OCI-LY7 (cell line): ENCODE results near the gene PDSS1.

Experiments used
- CTCF ChIP-seq: fragments of 200-600 bp; sonication (generic); conservative IDR thresholded peaks from 2 replicates; pipeline ENCODE4 v1.5.1; 2014; ENCODE audit warnings: mild to moderate bottlenecking, antibody characterized with exemption, low read length, moderate library complexity, mixed read lengths
- EZH2phosphoT487 ChIP-seq: fragments of 200-600 bp; sonication (generic); IDR thresholded peaks from 2 replicates; pipeline ENCODE4 v1.6.1; 2018; ENCODE audit warnings: low read depth, borderline replicate concordance, mild to moderate bottlenecking, mixed run types, antibody characterized with exemption, low read length, moderate library complexity, mixed read lengths

GRCh38 chr10:26679588-26679987 is 17.9 kb upstream of the PDSS1 start:
- no peak for TF ChIP-seq CTCF
- TF ChIP-seq EZH2phosphoT487 = no peak
